Activated CD4-positive, CD25-positive, alpha-beta regulatory T cell (primary cell): ENCODE results near the gene MYO1H.
"Not testable (repeated sequence)": the region's sequence is repeated elsewhere in the genome, so short reads cannot be mapped to it uniquely, and the experiment has no call there.

Experiments
- DNase-seq, 4 experiments: peaks; one replicate each; lab custom pipeline; 2025; lab: John Stamatoyannopoulos, UW

MYO1H gene

DNA sequence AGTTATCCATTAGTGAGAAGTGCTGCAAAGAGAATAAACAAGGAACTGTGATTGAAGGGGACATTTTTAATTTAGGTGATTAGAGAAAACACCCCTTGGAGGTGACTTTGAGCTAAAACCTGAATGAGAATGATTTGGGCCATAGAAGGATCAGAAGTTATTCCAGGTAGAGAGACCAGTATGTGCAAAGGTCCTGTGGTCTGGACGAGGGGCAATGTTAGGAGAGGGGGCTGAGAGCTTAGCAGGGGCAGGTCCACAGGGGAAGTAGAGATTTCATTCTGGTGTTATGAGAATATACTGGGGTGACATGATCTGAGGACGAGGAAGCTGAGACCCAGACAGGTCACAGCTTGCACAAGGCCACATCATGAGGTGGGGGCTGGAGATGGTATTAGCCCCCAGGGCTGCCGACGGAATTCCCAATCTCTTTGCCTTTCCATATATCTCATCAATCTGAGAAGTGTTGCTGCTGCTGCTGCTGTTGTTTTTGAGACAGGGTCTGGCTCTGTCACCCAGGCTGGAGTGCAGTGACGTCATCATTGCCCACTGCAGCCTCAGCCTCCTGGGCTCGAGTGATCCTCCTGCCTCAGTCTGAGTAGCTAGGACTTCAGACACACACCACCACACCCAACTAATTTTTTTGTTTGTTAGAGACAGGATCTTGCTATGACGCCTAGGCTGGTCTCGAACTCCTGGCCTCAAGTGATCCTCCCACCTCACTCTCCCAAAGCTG, 73.8 kb downstream of the MYO1H start:
- DNase-seq, result no peak

GRCh38 chr12:109422251-109422650, 74.6 kb downstream of the MYO1H start:
- DNase-seq, result no peak

GRCh38 chr12:109423392-109423791, 75.7 kb downstream of the MYO1H start:
- DNase-seq, result no peak

- peak; percentile 46 to 58 (median 56) for DNase-seq
Measured at GRCh38 chr12:109428037-109428629, 80.4 kb downstream of the MYO1H start.

- DNase-seq, result not testable (repeated sequence)
Measured at GRCh38 chr12:109428804-109429203, 81.1 kb downstream of the MYO1H start.

GRCh38 chr12:109430244-109430643, 82.5 kb downstream of the MYO1H start:
- no peak for DNase-seq

DNA sequence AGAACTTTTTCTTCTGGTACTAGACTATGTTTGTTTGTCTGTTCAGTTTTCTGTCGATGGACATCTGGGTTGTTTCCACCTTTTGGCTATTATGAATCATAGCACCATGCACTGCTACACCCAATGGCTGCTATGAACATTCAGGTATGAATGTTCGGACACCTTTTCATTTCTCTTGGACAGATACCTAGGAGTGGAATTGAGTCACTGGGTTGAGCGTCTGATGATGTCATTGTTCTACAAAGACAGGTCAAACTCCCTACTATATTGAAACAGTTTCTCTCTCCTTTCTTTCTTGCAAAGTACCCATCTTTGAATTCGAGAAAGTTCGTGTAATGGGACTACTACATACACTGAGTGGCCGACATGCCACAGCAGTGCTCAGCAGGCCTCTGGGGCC, 84.7 kb downstream of the MYO1H start:
- no peak for DNase-seq

GRCh38 chr12:109432842-109433304, 85.2 kb downstream of the MYO1H start:
- DNase-seq, result peak; percentile 52 to 71 (median 64)

- DNase-seq, result no peak
Measured at GRCh38 chr12:109433618-109434017, 85.9 kb downstream of the MYO1H start.

GRCh38 chr12:109434582-109434981, 86.9 kb downstream of the MYO1H start:
- no peak for DNase-seq

GRCh38 chr12:109435428-109436187, 87.9 kb downstream of the MYO1H start:
- no peak for DNase-seq

GRCh38 chr12:109436188-109436560, 88.5 kb downstream of the MYO1H start:
- DNase-seq, result no peak

DNA sequence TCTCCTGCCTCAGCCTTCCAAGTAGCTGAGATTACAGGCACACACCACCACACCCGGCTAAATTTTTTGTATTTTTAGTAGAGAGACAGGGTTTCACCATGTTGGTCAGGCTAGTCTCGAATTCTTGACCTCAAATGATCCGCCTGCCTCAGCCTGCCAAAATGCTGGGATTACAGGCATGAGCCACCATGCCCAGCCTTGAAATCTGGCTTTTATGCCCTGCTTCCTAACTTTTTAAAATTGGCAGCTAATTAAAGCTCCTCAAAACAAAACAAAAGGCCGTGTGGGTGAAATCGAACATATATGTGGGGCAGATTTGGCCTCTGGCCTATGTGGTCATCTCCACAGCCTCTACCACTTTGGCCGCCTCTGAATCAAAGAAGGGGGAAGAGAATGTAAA, 91.5 kb downstream of the MYO1H start:
- DNase-seq, result no peak

DNA sequence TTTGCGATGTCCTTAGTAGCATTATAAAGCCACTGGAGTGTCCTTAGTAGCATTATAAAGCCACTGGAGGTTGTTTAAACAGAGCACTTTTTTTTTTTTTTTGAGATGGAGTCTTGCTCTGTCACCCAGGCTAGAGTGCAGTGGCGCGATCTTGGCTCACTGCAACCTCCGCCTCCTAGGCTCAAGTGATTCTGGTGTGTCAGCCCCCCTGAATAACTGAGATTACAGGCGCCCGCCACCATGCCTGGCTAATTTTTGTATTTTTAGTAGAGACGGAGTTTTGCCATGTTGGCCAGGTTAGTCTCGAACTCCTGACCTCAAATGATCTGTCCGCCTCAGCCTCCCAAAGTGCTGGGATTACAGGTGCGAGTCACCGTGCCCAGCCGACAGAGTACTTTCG, 92.3 kb downstream of the MYO1H start:
- not testable (repeated sequence) for DNase-seq

GRCh38 chr12:109440851-109441490, 93.3 kb downstream of the MYO1H start:
- no peak for DNase-seq

DNA sequence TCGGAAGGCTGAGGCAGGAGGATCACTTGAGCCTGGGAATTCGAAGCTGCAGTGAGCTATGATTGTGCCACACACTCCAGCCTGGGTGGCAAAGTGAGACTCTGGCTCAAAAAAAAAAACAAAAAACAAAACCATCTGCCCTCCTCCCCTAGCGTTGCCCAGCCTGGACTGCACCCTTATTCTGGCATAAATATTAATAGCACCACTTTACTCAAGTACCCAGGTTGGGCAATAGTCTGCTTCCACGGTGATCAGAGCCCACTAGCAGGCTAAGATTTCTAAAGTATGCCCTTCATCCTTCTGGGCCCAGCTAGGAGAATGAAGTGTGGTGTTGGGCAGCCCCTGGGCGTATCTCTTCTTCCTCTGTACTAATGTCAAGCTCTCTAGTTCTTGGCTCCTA, 96.1 kb downstream of the MYO1H start:
- DNase-seq, result no peak

GRCh38 chr12:109444259-109444658, 96.6 kb downstream of the MYO1H start:
- no peak for DNase-seq

DNA sequence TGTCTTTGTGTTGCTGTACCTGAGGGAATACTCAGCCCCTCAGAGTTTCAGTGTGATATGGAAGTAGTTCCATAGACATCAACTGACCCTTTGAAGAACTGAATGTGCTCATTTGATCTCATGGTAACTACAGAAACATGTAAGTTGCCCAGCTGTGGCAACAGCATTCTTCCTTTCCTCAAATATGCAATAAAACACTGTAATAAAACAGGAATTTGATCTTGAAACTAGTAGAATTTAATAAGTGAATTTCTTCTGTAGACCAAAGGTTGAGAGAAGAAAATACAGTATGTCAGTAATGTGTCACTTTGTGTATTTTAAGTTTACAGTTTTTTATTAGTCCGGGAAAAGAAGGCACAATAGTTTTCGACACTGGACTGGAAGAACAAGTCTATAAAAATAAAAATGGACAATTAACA, 97.5 kb downstream of the MYO1H start:
- no peak for DNase-seq

DNA sequence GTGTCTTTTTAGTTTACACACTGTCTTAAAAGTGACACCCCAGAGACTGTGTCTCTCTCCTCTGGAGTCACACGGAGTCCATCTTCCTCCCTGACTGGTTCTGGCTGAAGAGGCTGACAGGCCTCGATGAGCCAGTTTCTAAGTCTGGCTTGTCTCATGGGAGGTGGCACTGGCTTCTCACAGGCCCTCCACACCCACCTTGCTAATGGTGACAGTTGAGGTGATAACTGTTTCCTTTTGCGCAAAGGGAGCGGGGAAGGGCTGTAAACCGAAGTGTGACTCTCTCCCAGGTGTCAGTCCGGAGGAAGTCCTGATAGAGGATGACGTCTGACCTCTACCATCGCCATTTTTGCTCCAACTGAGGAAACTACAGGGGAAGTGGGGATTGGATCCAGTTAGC, 99.2 kb downstream of the MYO1H start:
- no peak for DNase-seq

GRCh38 chr12:109447482-109447881, 99.8 kb downstream of the MYO1H start:
- DNase-seq, result no peak

DNA sequence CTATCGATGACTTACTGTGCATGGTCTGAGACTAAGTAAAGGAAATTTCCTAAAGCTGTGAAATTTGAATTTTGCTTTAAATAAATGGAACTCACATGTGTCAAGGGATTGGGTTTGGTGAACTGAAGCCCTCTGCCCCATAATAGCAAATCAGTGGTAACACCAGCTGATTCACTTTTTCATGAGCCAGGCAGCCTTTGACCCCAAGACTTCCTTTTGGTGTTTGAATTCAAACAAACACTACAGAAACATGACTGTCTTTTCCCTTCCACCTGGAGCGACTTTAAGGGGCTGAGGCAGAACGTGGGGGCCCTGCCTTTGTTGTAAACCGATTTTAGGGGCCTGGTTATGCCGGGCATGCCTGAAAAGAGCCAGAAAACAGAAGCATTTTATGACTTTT, 100.6 kb downstream of the MYO1H start:
- DNase-seq, result no peak

DNA sequence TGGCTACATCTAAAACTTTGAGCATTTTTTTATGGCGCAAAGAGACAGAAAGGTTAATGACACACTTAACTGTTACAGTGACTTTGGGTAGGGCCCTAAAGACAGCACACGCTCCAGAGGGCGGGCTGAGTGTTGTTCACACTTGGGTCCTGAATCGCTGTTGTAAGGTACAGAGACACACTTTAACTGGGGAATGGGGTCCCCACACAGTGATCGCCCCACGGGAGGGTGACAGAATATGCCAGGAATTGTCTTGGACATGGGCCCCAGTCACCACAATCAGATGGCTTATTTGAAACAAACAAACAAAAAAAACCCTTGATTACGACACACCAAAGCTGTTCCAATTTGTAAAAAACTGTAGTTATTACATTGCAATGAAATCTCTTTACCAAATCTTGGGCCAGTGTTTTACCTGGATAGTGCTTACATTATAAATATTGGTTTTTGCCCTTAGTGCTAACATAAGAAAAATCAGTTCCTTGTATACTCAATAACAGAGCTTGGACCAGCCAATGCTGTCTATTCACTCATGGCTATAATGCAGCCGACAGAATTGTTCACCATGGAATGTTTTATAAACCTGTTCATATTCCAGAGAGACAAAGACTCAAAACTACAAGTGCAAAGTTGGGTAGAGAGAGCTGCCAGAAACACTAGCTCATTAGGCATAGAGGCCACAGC, 101.1 kb downstream of the MYO1H start:
- DNase-seq, result no peak
